NK-92 treated with Interleukin-12 subunit alpha and Interleukin-12 subunit beta, amount 100 ng/mL, for 24 hours (cell line): Measurements from ENCODE around the gene SLC7A7.
"Not testable (repeated sequence)": the region's sequence is repeated elsewhere in the genome, so short reads cannot be mapped to it uniquely, and the experiment has no call there.

Experiments used
- DNase-seq: peaks from one replicate; lab custom pipeline; 2025; lab: John Stamatoyannopoulos, UW

Gene SLC7A7

GRCh38 chr14:22814941-22815713 is at the start of gene SLC7A7:
Gene SLC7A7, minus strand, starts transcription at chr14:22815435. Its CDS starts 2,037 bp downstream, at chr14:22813398.
- DNase-seq: no peak

- DNase-seq: no peak
These were observed 49.7 kb upstream of the SLC7A7 start for GRCh38 chr14:22864979-22865378.

- DNase-seq: no peak
These were observed 46.4 kb upstream of the SLC7A7 start for GRCh38 chr14:22861651-22862050.

- not testable (repeated sequence) for DNase-seq
These were observed 45.1 kb upstream of the SLC7A7 start for GRCh38 chr14:22860377-22860776.

- no peak for DNase-seq
These were observed 41.2 kb upstream of the SLC7A7 start for GRCh38 chr14:22856428-22856827.

GRCh38 chr14:22854963-22855724 is 39.9 kb upstream of the SLC7A7 start:
- no peak for DNase-seq

- DNase-seq: not testable (repeated sequence)
These were observed 39.1 kb upstream of the SLC7A7 start for GRCh38 chr14:22854296-22854695.

GRCh38 chr14:22852940-22853767 is 37.9 kb upstream of the SLC7A7 start:
- peak; percentile 72 for DNase-seq

- no peak for DNase-seq
These were observed 37.3 kb upstream of the SLC7A7 start for GRCh38 chr14:22852599-22852939.

GRCh38 chr14:22852178-22852577 is 36.9 kb upstream of the SLC7A7 start:
- DNase-seq: not testable (repeated sequence)

- DNase-seq: peak; percentile 81
These were observed 35.9 kb upstream of the SLC7A7 start for GRCh38 chr14:22850944-22851764.

GRCh38 chr14:22849212-22849819 is 34.1 kb upstream of the SLC7A7 start:
- DNase-seq: no peak

- DNase-seq: no peak
These were observed 33.3 kb upstream of the SLC7A7 start for GRCh38 chr14:22848351-22849164.

GRCh38 chr14:22847661-22848341 is 32.6 kb upstream of the SLC7A7 start:
- DNase-seq: no peak

GRCh38 chr14:22846811-22847307 is 31.6 kb upstream of the SLC7A7 start:
- no peak for DNase-seq

- no peak for DNase-seq
These were observed 30.8 kb upstream of the SLC7A7 start for GRCh38 chr14:22845821-22846625.

- no peak for DNase-seq
These were observed 29.8 kb upstream of the SLC7A7 start for GRCh38 chr14:22845103-22845394.

- DNase-seq: no peak
These were observed 29.2 kb upstream of the SLC7A7 start for GRCh38 chr14:22844221-22845102.
